HEK293T (cell line): Measurements from ENCODE around the gene DDX23.
"Not testable (repeated sequence)": the region's sequence is repeated elsewhere in the genome, so short reads cannot be mapped to it uniquely, and the experiment has no call there.

ENCODE experiments used
- BHLHE40 ChIP-seq: fragments of 450-650 bp; IDR thresholded peaks from 2 replicates; pipeline ENCODE4 v1.6.1; 2016; ENCODE audit warnings: mild to moderate bottlenecking, moderate library complexity, borderline replicate concordance
- FOXK2 ChIP-seq: fragments of 450-650 bp; IDR thresholded peaks from 2 replicates; pipeline ENCODE4 v1.6.1; 2016; ENCODE audit warnings: mild to moderate bottlenecking
- FOXM1 ChIP-seq: fragments of 450-650 bp; IDR thresholded peaks from 2 replicates; pipeline ENCODE4 v1.6.1; 2017; ENCODE audit warnings: mild to moderate bottlenecking, borderline replicate concordance
- NFRKB ChIP-seq: fragments of 450-650 bp; IDR thresholded peaks from 2 replicates; pipeline ENCODE4 v1.6.1; 2016; ENCODE audit warnings: mild to moderate bottlenecking, moderate library complexity
- SUZ12 ChIP-seq: fragments of 450-650 bp; IDR thresholded peaks from 2 replicates; pipeline ENCODE4 v1.6.1; 2016; ENCODE audit warnings: mild to moderate bottlenecking
- TARDBP ChIP-seq: fragments of 450-650 bp; IDR thresholded peaks from 2 replicates; pipeline ENCODE4 v1.6.1; 2016

DNA sequence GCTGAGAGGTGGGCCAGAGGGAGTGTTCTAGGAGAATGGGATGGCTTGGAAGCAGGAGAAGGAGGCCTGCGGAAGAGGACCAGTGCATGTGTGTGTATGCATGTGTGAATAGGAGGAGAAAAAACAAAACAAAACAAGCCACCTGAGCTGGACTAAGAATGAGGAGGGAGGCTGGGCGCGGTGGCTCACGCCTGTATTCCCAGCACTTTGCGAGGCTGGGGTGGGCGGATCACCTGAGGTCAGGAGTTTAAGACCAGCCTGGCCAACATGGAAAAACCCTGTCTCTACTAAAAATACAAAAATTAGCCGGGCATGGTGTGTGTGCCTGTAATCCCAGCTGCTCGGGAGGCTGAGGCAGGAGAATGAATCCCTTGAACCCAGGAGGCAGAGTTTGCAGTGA lies 21.6 kb upstream of the DDX23 start:
- not testable (repeated sequence) for TF ChIP-seq TARDBP, BHLHE40, FOXM1, NFRKB, FOXK2, SUZ12
